Chondrocyte (in vitro differentiated cells): ENCODE results near the gene RAD51B. TPM values are rescaled to one million over a fixed set of nuclear protein-coding genes. Genes with fewer than 3 reads are reported as not detected.
A peak's percentile ranks its signal among the peaks of the same experiment; 100 is the strongest.

Source experiments
- DNase-seq: peaks from one replicate; pipeline ENCODE4 v3.0.0; 2021; ENCODE audit warnings: mixed read lengths, low spot score
- H3K27ac Mint-ChIP-seq: one replicate; pipeline ENCODE4 v1.8.0; 2021; ENCODE audit warnings: mild to moderate bottlenecking, moderate library complexity, mixed read lengths; ENCODE audit not compliant: unreplicated experiment
- H3K27me3 Mint-ChIP-seq: 2 replicates; pipeline ENCODE4 v1.8.0; 2021; ENCODE audit warnings: low read depth, mixed read lengths
- H3K36me3 Mint-ChIP-seq: 2 replicates; pipeline ENCODE4 v1.8.0; 2021; ENCODE audit warnings: low read depth, mixed read lengths
- H3K4me1 Mint-ChIP-seq: 2 replicates; pipeline ENCODE4 v1.8.0; 2021; ENCODE audit warnings: low read depth, mild to moderate bottlenecking, mixed read lengths
- H3K4me3 Mint-ChIP-seq: one replicate; pipeline ENCODE4 v1.8.0; 2021; ENCODE audit warnings: mild to moderate bottlenecking, moderate library complexity, mixed read lengths; ENCODE audit not compliant: unreplicated experiment
- H3K9me3 Mint-ChIP-seq: 2 replicates; pipeline ENCODE4 v1.8.0; 2021; ENCODE audit warnings: low read depth, mixed read lengths
- CTCF ChIP-seq: fragments of 200-600 bp; sonication (generic); IDR thresholded peaks from 2 replicates; pipeline ENCODE4 v1.5.0; 2021; ENCODE audit warnings: antibody characterized with exemption, mild to moderate bottlenecking, moderate library complexity
- total RNA-seq: library from RNA; stranded (reverse); gene quantifications from 3 replicates; pipeline ENCODE4 v1.2.1, GENCODE V29; 2021

RAD51B gene
- total RNA-seq, 1 donor from 2014 or later = 8.2 TPM

GRCh38 chr14:68625366-68626090, 805.9 kb downstream of the RAD51B start:
- no peak overlapping the region for H3K27ac Mint-ChIP-seq
- H3K4me1 Mint-ChIP-seq = peaks cover 14% of the 10 kb centered on the region
- H3K27me3 Mint-ChIP-seq = no peaks in the 10 kb centered on the region
- H3K9me3 Mint-ChIP-seq = no peaks in the 10 kb centered on the region
- TF ChIP-seq CTCF = no peak
- H3K4me3 Mint-ChIP-seq = no peak overlapping the region
- no peaks in the 10 kb centered on the region for H3K36me3 Mint-ChIP-seq
- DNase-seq = no peak

- Mint-ChIP-seq H3K36me3 (no peaks in the 10 kb centered on the region), H3K27me3 (no peaks in the 10 kb centered on the region), H3K4me1 (peaks cover 14% of the 10 kb centered on the region), H3K9me3 (no peaks in the 10 kb centered on the region), H3K4me3 (no peak overlapping the region), H3K27ac (no peak overlapping the region)
- TF ChIP-seq CTCF = no peak
- no peak for DNase-seq
Measured at GRCh38 chr14:68626386-68626785, 806.8 kb downstream of the RAD51B start.

- no peaks in the 10 kb centered on the region for H3K36me3 Mint-ChIP-seq
- peaks cover 17% of the 10 kb centered on the region for H3K4me1 Mint-ChIP-seq
- no peak overlapping the region for H3K27ac Mint-ChIP-seq
- H3K4me3 Mint-ChIP-seq = no peak overlapping the region
- no peaks in the 10 kb centered on the region for H3K9me3 Mint-ChIP-seq
- no peaks in the 10 kb centered on the region for H3K27me3 Mint-ChIP-seq
- no peak for DNase-seq
- no peak for TF ChIP-seq CTCF
Measured at GRCh38 chr14:68627050-68627867, 807.7 kb downstream of the RAD51B start.

GRCh38 chr14:68627868-68628604, 808.5 kb downstream of the RAD51B start:
- Mint-ChIP-seq H3K36me3 (no peaks in the 10 kb centered on the region), H3K9me3 (no peaks in the 10 kb centered on the region), H3K4me1 (peaks cover 20% of the 10 kb centered on the region), H3K27ac (no peak overlapping the region), H3K27me3 (no peaks in the 10 kb centered on the region), H3K4me3 (peak overlapping the region; percentile 56)
- no peak for TF ChIP-seq CTCF
- DNase-seq = no peak
